K562 (cell line): Measurements from ENCODE around the gene PSG5. TPM values are rescaled to one million over a fixed set of nuclear protein-coding genes. Genes with fewer than 3 reads are reported as not detected.

Experiments used
- ATAC-seq: fragments of 200-7000 bp; cut with Tn5 transposase; 3 replicates; pipeline ENCODE4 v1.9.1; 2020; ENCODE audit warnings: moderate library complexity
- BruUV-seq: library from RNA; stranded (reverse); fragments of 400-500 nt; replicated peaks from 2 replicates; lab custom pipeline; 2021; lab: Mats Ljungman, UMichigan
- CTCF ChIA-PET: fragments of 300-600 bp; formaldehyde crosslinking; extraction: SDS; loops from one replicate; lab custom pipeline; 2021; ENCODE audit warnings: low intra/inter-chr PET ratio; lab: Yijun Ruan, JAX
- POLR2A ChIA-PET: fragments of 300-600, 350-650 bp; sonication (Branson Sonifier 250); formaldehyde crosslinking; extraction: SDS; loops from one replicate; lab custom pipeline; 2021; ENCODE audit warnings: antibody characterized with exemption, inconsistent platforms; lab: Yijun Ruan, JAX
- DNase-seq, 4 experiments: peaks; one replicate each; pipeline versions ENCODE4 v3.0.0 to v3.0.0-alpha.2; 2011 to 2018; ENCODE audit warnings: low spot score in 3 of 4, mixed read lengths in 3 of 4; ENCODE audit errors: extremely low read depth in 1 of 4
- FAIRE-seq: peaks from 2 replicates; lab custom pipeline; 2011; peaks lifted over from hg19 to GRCh38; lab: Jason Lieb, UNC
- H2AFZ ChIP-seq: 2 replicates; pipeline ENCODE4 v1.6.0; 2011; ENCODE audit warnings: low read depth, low read length, control low read depth, inconsistent platforms
- H3K27ac ChIP-seq: fragments of 200-600 bp; 3 replicates; pipeline ENCODE4 v1.8.0; 2011; ENCODE audit warnings: low read depth, mild to moderate bottlenecking, control low read depth, inconsistent platforms, low read length, moderate library complexity, mixed read lengths; ENCODE audit errors: extremely low read depth
- H3K27me3 ChIP-seq, 2 experiments: fragments of 300-600 bp in 1 of 2; 2 replicates in 1 of 2; 3 replicates in 1 of 2; pipeline versions ENCODE4 v1.6.0 to v1.8.0; 2011; ENCODE audit warnings: inconsistent platforms in 2 of 2, low read length in 2 of 2, mild to moderate bottlenecking in 1 of 2, mixed read lengths in 1 of 2, moderate library complexity in 1 of 2; ENCODE audit not compliant: control insufficient read depth in 2 of 2, insufficient read depth in 2 of 2
- H3K36me3 ChIP-seq: fragments of 300-600 bp; 3 replicates; pipeline ENCODE4 v1.8.0; 2011; ENCODE audit warnings: mild to moderate bottlenecking, low read length, inconsistent platforms; ENCODE audit not compliant: control insufficient read depth, insufficient read depth
- H3K4me1 ChIP-seq, 2 experiments: fragments of 200-600 bp in 1 of 2; replicated peaks in 1 of 2; 2 replicates in 1 of 2; 3 replicates in 1 of 2; pipeline versions ENCODE4 v1.5.1 to v1.8.0; 2011; ENCODE audit warnings: inconsistent platforms in 2 of 2, low read length in 2 of 2, mild to moderate bottlenecking in 1 of 2, mixed read lengths in 1 of 2, moderate library complexity in 1 of 2; ENCODE audit not compliant: control insufficient read depth in 2 of 2, insufficient read depth in 2 of 2
- H3K4me2 ChIP-seq: 2 replicates; pipeline ENCODE4 v1.6.1; 2011; ENCODE audit warnings: low read length, control low read depth, inconsistent platforms, mixed read lengths; ENCODE audit not compliant: insufficient read depth
- H3K4me3 ChIP-seq: fragments of 200-600 bp; sonication (generic), shearing (Covaris generic); 2 replicates; pipeline ENCODE4 v1.5.1; 2016; ENCODE audit warnings: control low read depth, inconsistent platforms
- H3K79me2 ChIP-seq: fragments of 200-600 bp; 3 replicates; pipeline ENCODE4 v1.8.0; 2011; ENCODE audit warnings: low read length, inconsistent platforms; ENCODE audit not compliant: control insufficient read depth, insufficient read depth
- H3K9ac ChIP-seq, 2 experiments: 2 replicates each; pipeline versions ENCODE4 v1.6.0 to v1.6.1; 2011; ENCODE audit warnings: low read depth in 2 of 2, low read length in 2 of 2, control low read depth in 1 of 2, inconsistent platforms in 1 of 2, mild to moderate bottlenecking in 1 of 2, mixed read lengths in 1 of 2; ENCODE audit not compliant: insufficient read depth in 1 of 2
- H3K9me1 ChIP-seq: one replicate; pipeline ENCODE4 v1.6.0; 2011; ENCODE audit warnings: inconsistent platforms, mild to moderate bottlenecking, low read length, moderate library complexity; ENCODE audit not compliant: control insufficient read depth, insufficient read depth
- H3K9me3 ChIP-seq: replicated peaks from 2 replicates; pipeline ENCODE4 v1.5.1; 2011; ENCODE audit warnings: low read depth, low read length, inconsistent platforms; ENCODE audit not compliant: control insufficient read depth, insufficient read depth
- H4K20me1 ChIP-seq: replicated peaks from 2 replicates; pipeline ENCODE4 v1.6.1; 2011; ENCODE audit warnings: low read length, inconsistent platforms, mixed read lengths; ENCODE audit not compliant: control insufficient read depth, insufficient read depth
- BCOR ChIP-seq: fragments of 450-650 bp; IDR thresholded peaks from 2 replicates; pipeline ENCODE4 v1.6.1; 2016
- CEBPG ChIP-seq, 3 experiments: fragments of 200-800 bp in 1 of 3; sonication (Bioruptor generic) in 1 of 3; sonication (generic) in 1 of 3; formaldehyde crosslinking in 1 of 3; IDR thresholded peaks in 2 of 3; conservative IDR thresholded peaks in 1 of 3; 2 replicates each; pipeline versions ENCODE4 v1.6.1 to v1.8.0; 2016 to 2022; ENCODE audit warnings: missing compliant biosample characterization in 2 of 3, missing genetic modification characterization in 2 of 3, mild to moderate bottlenecking in 1 of 3, missing genetic modification reagents in 1 of 3
- E2F3 ChIP-seq: fragments of 250-450 bp; sonication (Bioruptor Pico); IDR thresholded peaks from 2 replicates; pipeline ENCODE4 v1.4.0; 2020; ENCODE audit warnings: mild to moderate bottlenecking
- MTA1 ChIP-seq: fragments of 450-650 bp; IDR thresholded peaks from 2 replicates; pipeline ENCODE4 v1.6.1; 2017; ENCODE audit warnings: borderline replicate concordance
- SMAD3 ChIP-seq: fragments of 450-650 bp; formaldehyde crosslinking; conservative IDR thresholded peaks from 2 replicates; pipeline ENCODE4 v1.4.0; 2020; ENCODE audit warnings: mild to moderate bottlenecking
- SNIP1 ChIP-seq: fragments of 450-650 bp; IDR thresholded peaks from 2 replicates; pipeline ENCODE4 v1.7.1; 2017; ENCODE audit warnings: low read depth, mild to moderate bottlenecking
- TAF1 ChIP-seq: IDR thresholded peaks from 2 replicates; pipeline ENCODE4 v1.6.1; 2011; ENCODE audit warnings: mild to moderate bottlenecking, low read length, moderate library complexity; ENCODE audit not compliant: insufficient read depth, control insufficient read depth, severe bottlenecking; ENCODE audit errors: extremely low read depth
- TAL1 ChIP-seq: fragments of 450-650 bp; IDR thresholded peaks from 2 replicates; pipeline ENCODE4 v1.6.1; 2016; ENCODE audit warnings: mild to moderate bottlenecking
- ZNF263 ChIP-seq: sonication (generic); formaldehyde crosslinking; IDR thresholded peaks from 2 replicates; pipeline ENCODE4 v1.8.0; 2022; ENCODE audit warnings: mild to moderate bottlenecking, missing genetic modification reagents, borderline replicate concordance
- ZNF639 ChIP-seq, 2 experiments: fragments of 200-800 bp in 1 of 2; sonication (Bioruptor generic) in 1 of 2; sonication (generic) in 1 of 2; formaldehyde crosslinking in 1 of 2; IDR thresholded peaks in 1 of 2; conservative IDR thresholded peaks in 1 of 2; 2 replicates each; pipeline versions ENCODE4 v1.5.0 to v1.6.1; 2016 to 2020; ENCODE audit warnings: missing compliant biosample characterization in 1 of 2, missing genetic modification characterization in 1 of 2, missing genetic modification reagents in 1 of 2
- WGBS: fragments of 100-300 bp; shearing (Covaris generic); methylation state at CpG from one replicate; pipeline ENCODE4 v1.1.6; 2016; ENCODE audit warnings: low coverage, mixed read lengths; ENCODE audit not compliant: insufficient coverage; ENCODE audit errors: missing lambda C conversion rate; 5-methylcytosine and 5-hydroxymethylcytosine counted together
- in situ Hi-C: fragments of 300-500 bp; cut with MboI; formaldehyde crosslinking; loops from 4 replicates; pipeline ENCODE4 v1.15.0; 2018; ENCODE audit warnings: inconsistent platforms, mixed read lengths
- intact Hi-C: fragments of 100-400 bp; cut with micrococcal nuclease; formaldehyde crosslinking; loops from 2 replicates; pipeline ENCODE4 v1.14.2; 2022
- polyA plus RNA-seq, 8 experiments: library from polyadenylated mRNA; depleted of rRNA in 4 of 8; stranded (reverse) in 5 of 8; unstranded in 3 of 8; fragments of >200 nt; fragmentation: Nextera tagmentation in 2 of 8; fragmentation: Illumina TruSeq in 1 of 8; extraction: Ambion mirVana in 2 of 8; extraction: Trizol in 1 of 8; gene quantifications; 2 replicates each; pipeline versions ENCODE4 v1.2.1 to v1.2.3, GENCODE V29; 2011 to 2014; ENCODE audit warnings: inconsistent platforms in 1 of 8, missing spikeins in 1 of 8
- total RNA-seq, 7 experiments: library from RNA; depleted of rRNA in 6 of 7; stranded (reverse); fragments of >200 nt in 6 of 7; fragmentation: Illumina TruSeq in 2 of 7; extraction: Trizol in 2 of 7; gene quantifications; 2 replicates each; pipeline versions ENCODE4 v1.2.1 to v1.2.3, GENCODE V29; 2011 to 2021; ENCODE audit warnings: low replicate concordance in 1 of 7
- TF ChIP-seq, protein P1 (sequence below), 2 experiments: IDR thresholded peaks; 2 replicates each; pipeline ENCODE4 v1.6.1; 2012; ENCODE audit warnings: improper control_type of control experiment in 2 of 2, low read depth in 2 of 2, low read length in 2 of 2, borderline replicate concordance in 1 of 2
- TF ChIP-seq, protein P2 (sequence below): fragments of 450-650 bp; IDR thresholded peaks from 2 replicates; pipeline ENCODE4 v1.6.1; 2014; ENCODE audit warnings: low read depth, mild to moderate bottlenecking, moderate library complexity, borderline replicate concordance

The PSG5 gene
- total and polyA plus RNA-seq, 9 of the 15 experiments (the other 6 are each of a cell fraction or from before 2014, with no cell fraction given): not detected

GRCh38 chr19:43207991-43208390, 21.7 kb upstream of the PSG5 start:
- Histone ChIP-seq H3K36me3 (no peaks in the 10 kb centered on the region), H3K4me2 (no peak overlapping the region), H3K4me3 (no peak overlapping the region), H3K9ac (no peak overlapping the region), H3K27me3 (no peaks in the 10 kb centered on the region), H3K9me1 (no peaks in the 10 kb centered on the region), H3K79me2 (no peaks in the 10 kb centered on the region), H3K27ac (no peak overlapping the region), H4K20me1 (no peaks in the 10 kb centered on the region), H3K4me1 (no peaks in the 10 kb centered on the region), H3K9me3 (no peaks in the 10 kb centered on the region), H2AFZ (no peak overlapping the region)
- BruUV-seq: no TSS peak
- FAIRE-seq (no peak), ATAC-seq (no peak), DNase-seq (no peak)
- ChIA-PET CTCF (no interaction called here), POLR2A (no interaction called here)
- 2% methylated on average over 4 of the region's 4 CpGs for WGBS
- in situ Hi-C loops (no loop called here), intact Hi-C loops (no loop called here)
- no peak for TF ChIP-seq TAL1
- TF ChIP-seq ZNF639 (CRISPR knock-in tag; conservative IDR thresholded peaks at IDR 0.05 in 1 of 2, IDR thresholded peaks at IDR 0.05 in 1 of 2): no peak
- TF ChIP-seq SMAD3 (CRISPR knock-in tag): no peak
- TF ChIP-seq, protein P1, sequence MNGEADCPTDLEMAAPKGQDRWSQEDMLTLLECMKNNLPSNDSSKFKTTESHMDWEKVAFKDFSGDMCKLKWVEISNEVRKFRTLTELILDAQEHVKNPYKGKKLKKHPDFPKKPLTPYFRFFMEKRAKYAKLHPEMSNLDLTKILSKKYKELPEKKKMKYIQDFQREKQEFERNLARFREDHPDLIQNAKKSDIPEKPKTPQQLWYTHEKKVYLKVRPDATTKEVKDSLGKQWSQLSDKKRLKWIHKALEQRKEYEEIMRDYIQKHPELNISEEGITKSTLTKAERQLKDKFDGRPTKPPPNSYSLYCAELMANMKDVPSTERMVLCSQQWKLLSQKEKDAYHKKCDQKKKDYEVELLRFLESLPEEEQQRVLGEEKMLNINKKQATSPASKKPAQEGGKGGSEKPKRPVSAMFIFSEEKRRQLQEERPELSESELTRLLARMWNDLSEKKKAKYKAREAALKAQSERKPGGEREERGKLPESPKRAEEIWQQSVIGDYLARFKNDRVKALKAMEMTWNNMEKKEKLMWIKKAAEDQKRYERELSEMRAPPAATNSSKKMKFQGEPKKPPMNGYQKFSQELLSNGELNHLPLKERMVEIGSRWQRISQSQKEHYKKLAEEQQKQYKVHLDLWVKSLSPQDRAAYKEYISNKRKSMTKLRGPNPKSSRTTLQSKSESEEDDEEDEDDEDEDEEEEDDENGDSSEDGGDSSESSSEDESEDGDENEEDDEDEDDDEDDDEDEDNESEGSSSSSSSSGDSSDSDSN (IDR thresholded peaks at IDR 0.05; ENCODE audit: borderline replicate concordance in 1 of 2, low read depth in 2 of 2, low read length in 2 of 2): no peak
- TF ChIP-seq, protein P2, sequence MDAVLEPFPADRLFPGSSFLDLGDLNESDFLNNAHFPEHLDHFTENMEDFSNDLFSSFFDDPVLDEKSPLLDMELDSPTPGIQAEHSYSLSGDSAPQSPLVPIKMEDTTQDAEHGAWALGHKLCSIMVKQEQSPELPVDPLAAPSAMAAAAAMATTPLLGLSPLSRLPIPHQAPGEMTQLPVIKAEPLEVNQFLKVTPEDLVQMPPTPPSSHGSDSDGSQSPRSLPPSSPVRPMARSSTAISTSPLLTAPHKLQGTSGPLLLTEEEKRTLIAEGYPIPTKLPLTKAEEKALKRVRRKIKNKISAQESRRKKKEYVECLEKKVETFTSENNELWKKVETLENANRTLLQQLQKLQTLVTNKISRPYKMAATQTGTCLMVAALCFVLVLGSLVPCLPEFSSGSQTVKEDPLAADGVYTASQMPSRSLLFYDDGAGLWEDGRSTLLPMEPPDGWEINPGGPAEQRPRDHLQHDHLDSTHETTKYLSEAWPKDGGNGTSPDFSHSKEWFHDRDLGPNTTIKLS: no peak
- no peak for TF ChIP-seq CEBPG (CRISPR knock-in tag; IDR thresholded peaks at IDR 0.05)
- TF ChIP-seq CEBPG (tag; conservative IDR thresholded peaks at IDR 0.05 in 1 of 2, IDR thresholded peaks at IDR 0.05 in 1 of 2): no peak
- TF ChIP-seq MTA1: no peak
- TF ChIP-seq BCOR: no peak
- TF ChIP-seq SNIP1: no peak
- no peak for TF ChIP-seq TAF1
- TF ChIP-seq ZNF263: no peak
- TF ChIP-seq E2F3: no peak
